Panc1 (cell line): ENCODE data around the gene TOP1.

Source experiments
- CTCF ChIP-seq: fragments of 450-650 bp; IDR thresholded peaks from 2 replicates; pipeline ENCODE4 v1.5.1; 2017; ENCODE audit warnings: mild to moderate bottlenecking
- POLR2AphosphoS5 ChIP-seq: IDR thresholded peaks from 2 replicates; pipeline ENCODE4 v1.6.1; 2012; ENCODE audit warnings: mild to moderate bottlenecking, low read depth, low read length, moderate library complexity
- SIN3A ChIP-seq: IDR thresholded peaks from 2 replicates; pipeline ENCODE4 v1.6.1; 2012; ENCODE audit warnings: low read depth, mild to moderate bottlenecking, low read length, moderate library complexity, borderline replicate concordance; ENCODE audit not compliant: insufficient read depth

GRCh38 chr20:41140226-41141133, 111.9 kb downstream of the TOP1 start:
- no peak for TF ChIP-seq CTCF
- TF ChIP-seq POLR2AphosphoS5, result no peak
- no peak for TF ChIP-seq SIN3A
